Measurements from ENCODE around the gene ABCB11.
"Not testable (repeated sequence)": the region's sequence is repeated elsewhere in the genome, so short reads cannot be mapped to it uniquely, and the experiment has no call there.

The ABCB11 gene

DNA sequence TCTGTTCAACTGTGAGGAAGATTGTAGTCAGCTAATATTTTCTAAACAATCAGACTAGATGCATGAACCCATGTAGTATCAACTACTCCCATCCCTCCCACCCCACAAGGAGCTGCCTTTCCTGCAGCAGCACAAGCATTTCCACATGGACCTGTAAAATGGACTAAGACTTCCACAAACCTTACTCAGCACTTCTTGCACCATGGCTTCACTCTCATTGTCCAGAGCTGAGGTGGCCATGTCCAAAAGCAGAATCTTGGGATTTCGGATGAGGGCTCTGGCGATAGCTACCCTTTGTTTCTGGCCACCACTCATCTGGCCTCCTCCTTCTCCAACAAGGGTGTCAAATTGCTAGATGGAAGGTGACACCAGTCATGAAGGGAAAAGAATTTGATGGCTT is 61.3 kb downstream of the ABCB11 start:
- DNase-seq = no peak

DNA sequence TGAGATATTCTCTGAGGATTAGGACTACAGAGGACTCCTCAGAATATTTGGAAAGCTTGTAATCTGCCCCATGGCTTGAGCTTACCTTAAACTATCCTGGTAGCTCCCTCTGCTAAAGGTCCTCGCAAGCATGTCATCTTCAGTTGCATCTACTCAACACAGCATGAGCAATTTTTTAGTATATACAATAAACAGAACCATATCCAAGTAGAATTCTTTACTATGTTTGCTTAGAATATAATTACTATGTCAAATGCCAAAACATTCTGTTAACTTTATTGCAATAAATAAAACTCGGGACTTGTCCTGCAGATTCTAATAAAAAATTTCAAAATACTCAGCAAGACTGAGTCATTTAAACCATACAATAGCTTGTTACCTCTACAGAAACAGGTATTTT is 62.8 kb downstream of the ABCB11 start:
- no peak for DNase-seq

- DNase-seq = no peak
These were observed 66.8 kb downstream of the ABCB11 start for GRCh38 chr2:168964251-168964807.

- DNase-seq = no peak
These were observed 68.5 kb downstream of the ABCB11 start for GRCh38 chr2:168962636-168963035.

- DNase-seq = no peak
These were observed 69.5 kb downstream of the ABCB11 start for GRCh38 chr2:168961450-168962229.

- DNase-seq = no peak
These were observed 74.7 kb downstream of the ABCB11 start for GRCh38 chr2:168956392-168956791.

GRCh38 chr2:168955321-168955720 is 75.8 kb downstream of the ABCB11 start:
- no peak for DNase-seq

DNA sequence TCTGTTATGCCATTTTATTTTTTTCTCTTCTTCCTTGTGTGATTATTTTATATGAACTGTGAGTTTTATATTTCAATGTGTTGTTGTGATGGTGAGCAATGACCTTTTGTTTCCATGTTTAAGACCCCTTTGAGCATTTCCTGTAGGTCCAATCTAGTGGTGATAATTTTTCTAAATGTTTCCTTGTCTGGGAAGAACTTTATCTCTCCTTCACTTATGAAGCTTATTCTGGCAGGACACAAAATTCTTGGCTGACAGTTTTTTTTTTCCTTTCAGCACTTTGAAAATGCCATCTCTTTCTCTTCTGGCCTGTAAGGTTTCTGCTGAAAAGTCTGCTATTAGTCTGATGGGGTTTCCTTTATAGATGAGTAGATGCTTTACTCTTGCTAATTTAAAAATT is 76.9 kb downstream of the ABCB11 start:
- no peak for DNase-seq

DNA sequence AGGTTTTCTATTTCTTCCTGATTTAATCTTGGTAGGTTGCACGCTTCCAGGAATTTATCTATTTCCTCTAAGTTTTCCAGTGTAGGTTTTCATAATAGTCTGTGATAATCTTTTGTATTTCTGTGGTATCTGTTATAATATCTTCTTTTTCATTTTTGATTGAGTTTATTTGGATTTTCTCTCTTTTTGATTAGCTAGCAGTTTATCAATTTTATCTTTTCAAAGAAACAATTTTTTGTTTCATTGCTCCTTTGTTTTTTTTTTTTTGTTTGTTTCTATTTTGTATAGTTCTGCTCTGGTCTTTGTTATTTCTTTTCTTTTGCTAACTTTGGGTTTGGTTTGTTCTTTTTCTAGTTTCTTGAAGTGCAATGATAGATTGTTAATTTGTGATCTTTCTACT is 78.7 kb downstream of the ABCB11 start:
- DNase-seq = no peak

- no peak for DNase-seq
These were observed 79.3 kb downstream of the ABCB11 start for GRCh38 chr2:168951871-168952270.

- DNase-seq = no peak
These were observed 81.8 kb downstream of the ABCB11 start for GRCh38 chr2:168949324-168949723.

DNA sequence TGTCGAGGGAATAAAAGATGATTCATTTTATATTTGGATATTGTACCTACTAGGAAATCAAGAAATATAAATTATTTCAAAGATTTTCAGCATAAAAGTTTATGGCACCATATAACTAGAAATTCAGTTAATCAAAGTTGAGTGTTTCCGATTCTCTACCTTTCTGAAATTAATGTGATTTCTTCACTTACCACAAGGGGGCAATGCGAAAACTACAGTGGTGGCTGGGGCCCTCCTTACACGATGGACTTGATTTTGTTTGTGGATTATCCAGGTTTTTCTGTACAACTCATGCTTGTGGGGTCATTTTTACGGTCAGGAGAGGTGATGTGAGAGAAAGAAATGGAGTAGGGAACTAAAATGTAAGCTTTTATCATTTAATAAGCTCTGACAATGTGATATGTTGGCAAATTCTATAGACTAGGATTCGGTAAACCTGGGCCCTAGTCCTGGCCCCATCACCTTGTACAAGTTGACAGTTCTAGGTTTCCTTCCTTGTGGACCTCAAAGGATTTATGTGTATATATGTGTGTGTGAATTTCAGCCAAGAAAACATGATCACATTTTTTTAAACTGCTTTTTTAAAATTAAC is 82.4 kb downstream of the ABCB11 start:
- no peak for DNase-seq

DNA sequence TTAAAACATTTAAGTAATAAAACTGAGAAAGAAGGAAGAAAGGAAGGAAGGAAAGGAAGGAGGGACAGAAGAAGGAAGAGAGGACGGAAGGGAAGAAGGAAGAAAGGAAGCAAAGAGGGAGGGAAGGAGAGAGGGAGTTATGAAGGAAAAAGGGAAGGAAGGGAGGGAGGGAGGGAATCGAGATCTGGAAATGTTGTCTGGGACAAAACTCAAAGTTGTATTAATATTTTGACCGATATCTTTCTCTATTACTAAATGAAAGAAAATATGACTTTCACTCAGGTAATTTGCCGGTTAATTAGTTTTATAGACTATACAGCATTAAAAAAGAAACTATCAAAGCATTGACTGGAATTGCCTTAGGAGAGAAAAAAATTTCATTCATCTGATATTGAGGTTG is 85.6 kb downstream of the ABCB11 start:
- DNase-seq = no peak

GRCh38 chr2:168944065-168944464 is 87.1 kb downstream of the ABCB11 start:
- no peak for DNase-seq

DNA sequence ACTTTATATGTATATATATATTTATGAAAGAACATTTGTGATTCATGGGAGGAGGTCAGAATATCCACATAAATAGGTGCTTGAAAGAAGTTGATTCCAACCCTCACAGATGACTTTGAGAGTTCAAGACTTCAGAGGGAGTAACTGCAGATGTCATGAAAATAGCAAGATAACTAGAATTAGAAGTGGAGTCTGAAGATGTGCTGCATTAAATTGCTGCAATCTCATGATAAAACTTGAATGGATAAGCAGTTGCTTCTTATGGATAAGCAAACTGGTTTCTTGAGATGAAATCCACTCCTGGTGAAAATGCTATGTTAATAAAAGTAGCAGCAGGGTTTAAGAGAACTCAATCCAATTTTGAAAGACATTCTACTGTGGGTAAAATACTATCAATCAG is 89.8 kb downstream of the ABCB11 start:
- DNase-seq = no peak

DNA sequence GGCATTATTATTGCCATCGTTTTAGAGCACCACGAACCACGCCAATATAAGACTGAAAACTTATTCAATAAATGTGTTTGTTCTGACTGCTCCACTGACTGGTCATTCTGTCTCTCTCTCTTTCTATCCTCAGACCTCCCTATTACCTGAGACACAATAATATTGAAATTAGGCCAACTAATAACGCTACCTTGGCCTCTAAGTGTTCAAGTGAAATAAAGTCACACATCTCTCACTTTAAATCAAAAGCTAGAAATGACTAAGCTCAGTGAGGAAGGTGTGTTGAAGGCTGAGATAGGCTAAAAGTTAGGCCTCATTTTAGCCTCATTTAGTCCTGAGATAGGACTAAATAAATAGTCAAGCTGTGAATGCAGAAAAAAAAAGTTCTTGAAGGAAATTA is 91.2 kb downstream of the ABCB11 start:
- no peak for DNase-seq

DNA sequence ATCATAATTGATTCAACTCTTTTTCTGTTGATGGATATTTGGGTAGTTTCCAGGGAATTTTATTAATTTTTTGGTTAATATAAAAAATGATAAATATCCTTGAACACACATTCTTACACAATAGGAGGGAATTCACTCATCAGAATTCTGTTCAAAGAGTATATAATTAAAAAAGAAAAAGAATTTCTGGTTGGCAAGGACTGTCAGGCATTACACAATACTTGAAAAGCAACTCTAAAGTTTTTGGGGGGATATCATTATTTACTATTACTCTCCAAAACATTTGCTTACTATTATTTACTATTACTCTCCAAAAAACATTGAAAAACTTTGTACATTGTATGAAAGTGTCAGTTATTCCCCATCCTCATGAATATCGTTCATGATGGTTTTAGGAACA is 92.1 kb downstream of the ABCB11 start:
- DNase-seq = no peak

GRCh38 chr2:168935810-168936581 is 95.1 kb downstream of the ABCB11 start:
- DNase-seq = no peak

GRCh38 chr2:168934826-168935225 is 96.3 kb downstream of the ABCB11 start:
- no peak for DNase-seq

DNA sequence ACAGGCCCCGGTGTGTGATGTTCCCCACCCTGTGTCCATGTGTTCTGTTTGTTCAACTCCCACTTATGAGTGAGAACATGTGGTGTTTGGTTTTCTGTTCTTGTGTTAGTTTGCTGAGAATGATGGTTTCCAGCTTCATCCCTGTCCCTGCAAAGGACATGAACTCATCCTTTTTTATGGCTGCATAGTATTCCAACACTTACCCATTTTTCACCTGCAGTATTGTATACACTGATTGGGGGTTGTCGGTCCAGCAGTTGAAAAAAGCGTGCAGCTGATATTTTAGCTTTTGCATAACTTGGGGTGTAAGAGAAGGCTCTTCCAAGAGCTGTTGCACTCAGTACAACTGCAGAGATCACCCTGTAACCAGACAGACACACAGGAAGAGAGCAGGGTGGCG is 99.0 kb downstream of the ABCB11 start:
- not testable (repeated sequence) for DNase-seq

DNA sequence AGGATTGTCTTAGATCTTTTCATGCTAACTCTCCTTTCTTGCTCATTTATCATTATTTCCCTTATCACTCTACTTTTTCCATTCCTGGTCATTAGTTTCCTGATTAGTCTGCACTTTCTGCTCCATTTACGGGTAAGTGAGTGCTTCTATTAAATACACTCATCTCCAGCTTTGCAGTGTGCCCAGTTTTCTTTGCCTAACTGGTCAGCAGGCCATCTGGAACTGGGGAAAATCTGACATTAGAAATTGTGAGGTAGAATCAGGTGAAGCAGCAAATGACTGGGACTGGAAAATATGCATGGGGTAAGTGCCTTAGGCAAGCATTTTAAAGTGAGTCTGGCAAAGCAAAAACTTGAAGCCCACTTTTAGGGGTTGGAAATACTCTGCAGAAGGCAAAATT is 100.9 kb downstream of the ABCB11 start:
- DNase-seq = no peak

GRCh38 chr2:168929031-168929430 is 102.1 kb downstream of the ABCB11 start:
- DNase-seq = no peak

- DNase-seq = no peak
These were observed 102.9 kb downstream of the ABCB11 start for GRCh38 chr2:168928113-168928831.

Measured in activated naive CD4-positive, alpha-beta T cell (primary cell).